HepG2 (cell line): ENCODE results near the gene CELA2B. TPM values are rescaled to one million over a fixed set of nuclear protein-coding genes. Genes with fewer than 3 reads are reported as not detected.
A peak's percentile ranks its signal among the peaks of the same experiment; 100 is the strongest.

Experiments used
- ATF2 ChIP-seq: sonication (generic); formaldehyde crosslinking; IDR thresholded peaks from 2 replicates; pipeline ENCODE4 v1.4.0; 2020; ENCODE audit warnings: missing genetic modification reagents
- E2F5 ChIP-seq: sonication (generic); formaldehyde crosslinking; conservative IDR thresholded peaks from 2 replicates; pipeline ENCODE4 v1.4.0; 2020; ENCODE audit warnings: missing genetic modification reagents
- FOXO1 ChIP-seq: sonication (generic); formaldehyde crosslinking; IDR thresholded peaks from 2 replicates; pipeline ENCODE4 v1.4.0; 2020; ENCODE audit warnings: missing genetic modification reagents
- GABPA ChIP-seq, 2 experiments: IDR thresholded peaks; 2 replicates each; pipeline ENCODE4 v1.6.1; 2011 to 2016; ENCODE audit warnings: low read depth in 2 of 2, low read length in 1 of 2, missing biosample characterization in 1 of 2, missing genetic modification characterization in 1 of 2
- GABPB1 ChIP-seq: IDR thresholded peaks from 2 replicates; pipeline ENCODE4 v1.6.1; 2016; ENCODE audit warnings: mild to moderate bottlenecking, missing genetic modification reagents, moderate library complexity, missing compliant biosample characterization
- HNF4A ChIP-seq: sonication (generic); formaldehyde crosslinking; IDR thresholded peaks from 2 replicates; pipeline ENCODE4 v1.4.0; 2020; ENCODE audit warnings: missing genetic modification reagents
- KDM4B ChIP-seq: sonication (generic); formaldehyde crosslinking; IDR thresholded peaks from 2 replicates; pipeline ENCODE4 v1.4.0; 2020; ENCODE audit warnings: missing genetic modification reagents
- MAZ ChIP-seq, 2 experiments: sonication (generic) in 1 of 2; formaldehyde crosslinking in 1 of 2; IDR thresholded peaks; 2 replicates each; pipeline versions ENCODE4 v1.5.0 to v1.6.1; 2012 to 2020; ENCODE audit warnings: low read depth in 2 of 2, mild to moderate bottlenecking in 2 of 2, borderline replicate concordance in 1 of 2, improper control_type of control experiment in 1 of 2, low read length in 1 of 2, missing genetic modification reagents in 1 of 2, moderate library complexity in 1 of 2
- POLR2AphosphoS5 ChIP-seq: IDR thresholded peaks from 2 replicates; pipeline ENCODE4 v1.6.1; 2012; ENCODE audit warnings: low read depth, low read length
- POLR2G ChIP-seq: fragments of 200-400 bp; formaldehyde crosslinking; IDR thresholded peaks from 2 replicates; pipeline ENCODE4 v1.6.1; 2018; ENCODE audit warnings: mild to moderate bottlenecking, low read depth, low read length, moderate library complexity
- RAD51 ChIP-seq: fragments of 450-650 bp; IDR thresholded peaks from 2 replicates; pipeline ENCODE4 v1.6.1; 2016; ENCODE audit warnings: borderline replicate concordance
- REST ChIP-seq, 2 experiments: IDR thresholded peaks; 2 replicates each; pipeline ENCODE4 v1.6.1; 2011 to 2012; ENCODE audit warnings: low read length in 2 of 2, borderline replicate concordance in 1 of 2, low read depth in 1 of 2, mild to moderate bottlenecking in 1 of 2, moderate library complexity in 1 of 2
- TAF1 ChIP-seq: sonication (generic); formaldehyde crosslinking; IDR thresholded peaks from 2 replicates; pipeline ENCODE4 v1.4.0; 2020; ENCODE audit warnings: missing genetic modification reagents
- TEAD3 ChIP-seq: optimal IDR thresholded peaks from 2 replicates; pipeline ENCODE3; 2016; ENCODE audit warnings: borderline replicate concordance
- ZNF660 ChIP-seq: sonication (generic); formaldehyde crosslinking; IDR thresholded peaks from 2 replicates; pipeline ENCODE4 v1.5.1; 2020; ENCODE audit warnings: mild to moderate bottlenecking, low read depth, missing genetic modification reagents, borderline replicate concordance
- ZSCAN22 ChIP-seq: sonication (generic); formaldehyde crosslinking; IDR thresholded peaks from 2 replicates; pipeline ENCODE4 v1.4.0; 2020; ENCODE audit warnings: mild to moderate bottlenecking, missing genetic modification reagents
- polyA plus RNA-seq, 8 experiments: library from polyadenylated mRNA; depleted of rRNA in 3 of 8; stranded (reverse) in 7 of 8; unstranded in 1 of 8; fragments of >200 nt; fragmentation: Illumina TruSeq in 4 of 8; extraction: Trizol in 4 of 8; gene quantifications; 2 replicates each; pipeline versions ENCODE4 v1.2.1 to v1.2.3, GENCODE V29; 2011 to 2016; ENCODE audit warnings: low read depth in 4 of 8, missing spikeins in 1 of 8, mixed read lengths in 1 of 8; ENCODE audit not compliant: insufficient read depth in 1 of 8
- total RNA-seq, 5 experiments: library from RNA; depleted of rRNA; stranded (reverse); fragments of >200 nt; fragmentation: Illumina TruSeq; extraction: Trizol; gene quantifications; 2 replicates each; pipeline ENCODE4 v1.2.3, GENCODE V29; 2016; ENCODE audit warnings: low read depth in 1 of 5
- TF ChIP-seq, protein P1 (sequence below): sonication (generic); formaldehyde crosslinking; IDR thresholded peaks from 2 replicates; pipeline ENCODE4; 2020; ENCODE audit warnings: missing genetic modification reagents, mild to moderate bottlenecking, borderline replicate concordance
- TF ChIP-seq, protein P2 (sequence below), 2 experiments: sonication (generic) in 1 of 2; formaldehyde crosslinking in 1 of 2; IDR thresholded peaks; 2 replicates each; pipeline versions ENCODE4 v1.4.0 to v1.6.1; 2018 to 2020; ENCODE audit warnings: missing genetic modification reagents in 2 of 2, borderline replicate concordance in 1 of 2, low read depth in 1 of 2, mild to moderate bottlenecking in 1 of 2, missing biosample characterization in 1 of 2

The CELA2B gene
- total and polyA plus RNA-seq, 2 of the 13 experiments (the other 11 are each of a cell fraction or from before 2014, with no cell fraction given), result not detected

DNA sequence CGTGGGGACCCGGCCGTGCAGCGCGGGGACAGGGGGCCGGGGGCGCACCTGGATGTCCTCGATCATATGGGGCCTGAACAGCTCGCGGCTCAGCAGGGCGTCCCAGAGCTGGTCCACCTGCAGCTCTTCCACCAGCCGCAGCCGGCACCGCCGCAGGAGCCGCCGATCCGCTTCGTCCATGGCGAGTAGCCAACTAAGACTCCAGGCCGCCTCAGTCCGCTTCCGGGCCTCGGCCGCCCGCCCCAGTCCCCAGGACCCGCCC, 48.0 kb downstream of the CELA2B start, which contains the start of gene CASP9 (continued):
- 0 out of 2 replicates have a peak, but pooled peaks have one; percentile 4 for TF ChIP-seq HNF4A
- TF ChIP-seq KDM4B (CRISPR knock-in tag), result no peak
- no peak for TF ChIP-seq ZSCAN22 (CRISPR knock-in tag)
- TF ChIP-seq POLR2G, result peak; percentile 69
- TF ChIP-seq, protein P1, sequence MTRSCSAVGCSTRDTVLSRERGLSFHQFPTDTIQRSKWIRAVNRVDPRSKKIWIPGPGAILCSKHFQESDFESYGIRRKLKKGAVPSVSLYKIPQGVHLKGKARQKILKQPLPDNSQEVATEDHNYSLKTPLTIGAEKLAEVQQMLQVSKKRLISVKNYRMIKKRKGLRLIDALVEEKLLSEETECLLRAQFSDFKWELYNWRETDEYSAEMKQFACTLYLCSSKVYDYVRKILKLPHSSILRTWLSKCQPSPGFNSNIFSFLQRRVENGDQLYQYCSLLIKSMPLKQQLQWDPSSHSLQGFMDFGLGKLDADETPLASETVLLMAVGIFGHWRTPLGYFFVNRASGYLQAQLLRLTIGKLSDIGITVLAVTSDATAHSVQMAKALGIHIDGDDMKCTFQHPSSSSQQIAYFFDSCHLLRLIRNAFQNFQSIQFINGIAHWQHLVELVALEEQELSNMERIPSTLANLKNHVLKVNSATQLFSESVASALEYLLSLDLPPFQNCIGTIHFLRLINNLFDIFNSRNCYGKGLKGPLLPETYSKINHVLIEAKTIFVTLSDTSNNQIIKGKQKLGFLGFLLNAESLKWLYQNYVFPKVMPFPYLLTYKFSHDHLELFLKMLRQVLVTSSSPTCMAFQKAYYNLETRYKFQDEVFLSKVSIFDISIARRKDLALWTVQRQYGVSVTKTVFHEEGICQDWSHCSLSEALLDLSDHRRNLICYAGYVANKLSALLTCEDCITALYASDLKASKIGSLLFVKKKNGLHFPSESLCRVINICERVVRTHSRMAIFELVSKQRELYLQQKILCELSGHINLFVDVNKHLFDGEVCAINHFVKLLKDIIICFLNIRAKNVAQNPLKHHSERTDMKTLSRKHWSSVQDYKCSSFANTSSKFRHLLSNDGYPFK (CRISPR knock-in tag), result no peak
- TF ChIP-seq MAZ (IDR thresholded peaks at IDR 0.05; ENCODE audit: borderline replicate concordance, low read depth, low read length), result 0 out of 2 replicates have a peak, but pooled peaks have one; percentile 21
- no peak for TF ChIP-seq MAZ (CRISPR knock-in tag; IDR thresholded peaks at IDR 0.05; ENCODE audit: low read depth)
- TF ChIP-seq GABPA (IDR thresholded peaks at IDR 0.05; ENCODE audit: low read depth, low read length), result 0 out of 2 replicates have a peak, but pooled peaks have one; percentile 16
- TF ChIP-seq GABPA (CRISPR knock-in tag; IDR thresholded peaks at IDR 0.05; ENCODE audit: low read depth), result no peak
- TF ChIP-seq, protein P2, sequence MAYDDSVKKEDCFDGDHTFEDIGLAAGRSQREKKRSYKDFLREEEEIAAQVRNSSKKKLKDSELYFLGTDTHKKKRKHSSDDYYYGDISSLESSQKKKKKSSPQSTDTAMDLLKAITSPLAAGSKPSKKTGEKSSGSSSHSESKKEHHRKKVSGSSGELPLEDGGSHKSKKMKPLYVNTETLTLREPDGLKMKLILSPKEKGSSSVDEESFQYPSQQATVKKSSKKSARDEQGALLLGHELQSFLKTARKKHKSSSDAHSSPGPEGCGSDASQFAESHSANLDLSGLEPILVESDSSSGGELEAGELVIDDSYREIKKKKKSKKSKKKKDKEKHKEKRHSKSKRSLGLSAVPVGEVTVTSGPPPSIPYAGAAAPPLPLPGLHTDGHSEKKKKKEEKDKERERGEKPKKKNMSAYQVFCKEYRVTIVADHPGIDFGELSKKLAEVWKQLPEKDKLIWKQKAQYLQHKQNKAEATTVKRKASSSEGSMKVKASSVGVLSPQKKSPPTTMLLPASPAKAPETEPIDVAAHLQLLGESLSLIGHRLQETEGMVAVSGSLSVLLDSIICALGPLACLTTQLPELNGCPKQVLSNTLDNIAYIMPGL (CRISPR knock-in tag; IDR thresholded peaks at IDR 0.05; ENCODE audit: borderline replicate concordance in 1 of 2, low read depth in 1 of 2), result peak; percentile 25 to 33; a peak in 1 of 4 replicates
- peak; percentile 72 for TF ChIP-seq TAF1
- peak; percentile 65 for TF ChIP-seq POLR2AphosphoS5
- TF ChIP-seq REST (IDR thresholded peaks at IDR 0.05; ENCODE audit: borderline replicate concordance in 1 of 2, low read depth in 1 of 2, low read length in 2 of 2), result peak in 1 of 2 experiments; percentile 12; a peak in 1 of 4 replicates
- TF ChIP-seq ZNF660, result no peak
- peak; percentile 76; the same call in 1 of the 2 replicates for TF ChIP-seq GABPB1 (CRISPR knock-in tag)
- no peak for TF ChIP-seq RAD51
- TF ChIP-seq ATF2 (CRISPR knock-in tag), result peak; percentile 28; the same call in 1 of the 2 replicates
- TF ChIP-seq FOXO1 (CRISPR knock-in tag), result 0 out of 2 replicates have a peak, but pooled peaks have one; percentile 26
- 0 out of 2 replicates have a peak, but pooled peaks have one; percentile 34 for TF ChIP-seq E2F5 (CRISPR knock-in tag)
- TF ChIP-seq TEAD3 (CRISPR knock-in tag), result peak; percentile 26
